ENCODE measurements around the gene TNFAIP6.

DNA sequence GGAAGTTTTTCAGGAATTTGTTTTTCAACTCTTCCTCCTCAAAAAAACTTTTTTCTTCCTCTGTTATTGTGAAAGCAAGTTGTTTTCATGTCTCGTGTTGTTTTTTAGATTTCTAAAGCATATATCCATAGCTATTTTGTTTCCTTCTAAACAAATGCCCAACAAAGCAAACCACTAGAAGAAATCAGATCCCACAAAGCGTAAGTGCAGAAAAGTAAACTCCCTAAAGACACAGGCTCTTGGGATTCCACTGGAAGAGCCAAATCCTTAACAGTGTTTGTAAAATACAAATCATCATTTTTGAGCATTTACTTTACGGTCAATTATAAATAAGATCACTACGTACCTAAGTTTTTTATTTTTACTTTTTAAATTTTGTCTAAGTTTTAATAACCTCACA, 30.6 kb downstream of the TNFAIP6 start:
- TF ChIP-seq POLR2AphosphoS5 (IDR thresholded peaks at IDR 0.05): no peak
- TF ChIP-seq, protein P1, sequence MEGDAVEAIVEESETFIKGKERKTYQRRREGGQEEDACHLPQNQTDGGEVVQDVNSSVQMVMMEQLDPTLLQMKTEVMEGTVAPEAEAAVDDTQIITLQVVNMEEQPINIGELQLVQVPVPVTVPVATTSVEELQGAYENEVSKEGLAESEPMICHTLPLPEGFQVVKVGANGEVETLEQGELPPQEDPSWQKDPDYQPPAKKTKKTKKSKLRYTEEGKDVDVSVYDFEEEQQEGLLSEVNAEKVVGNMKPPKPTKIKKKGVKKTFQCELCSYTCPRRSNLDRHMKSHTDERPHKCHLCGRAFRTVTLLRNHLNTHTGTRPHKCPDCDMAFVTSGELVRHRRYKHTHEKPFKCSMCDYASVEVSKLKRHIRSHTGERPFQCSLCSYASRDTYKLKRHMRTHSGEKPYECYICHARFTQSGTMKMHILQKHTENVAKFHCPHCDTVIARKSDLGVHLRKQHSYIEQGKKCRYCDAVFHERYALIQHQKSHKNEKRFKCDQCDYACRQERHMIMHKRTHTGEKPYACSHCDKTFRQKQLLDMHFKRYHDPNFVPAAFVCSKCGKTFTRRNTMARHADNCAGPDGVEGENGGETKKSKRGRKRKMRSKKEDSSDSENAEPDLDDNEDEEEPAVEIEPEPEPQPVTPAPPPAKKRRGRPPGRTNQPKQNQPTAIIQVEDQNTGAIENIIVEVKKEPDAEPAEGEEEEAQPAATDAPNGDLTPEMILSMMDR (IDR thresholded peaks at IDR 0.05): no peak

All from breast epithelium (tissue), 3 donors.